WTC11 (cell line): ENCODE results near the gene ANO2. TPM values are rescaled to one million over a fixed set of nuclear protein-coding genes. Genes with fewer than 3 reads are reported as not detected.

ENCODE experiments used
- ATAC-seq: fragments of 200-7000 bp; cut with Tn5 transposase; 2 replicates; pipeline ENCODE4 v1.10.0; 2021; ENCODE audit warnings: mild to moderate bottlenecking, moderate library complexity
- CTCF ChIA-PET: fragments of 300-600 bp; sonication (Branson Sonifier 250); formaldehyde crosslinking; loops from one replicate; lab custom pipeline; 2021; ENCODE audit warnings: antibody characterized with exemption; lab: Charles Lee
- POLR2A ChIA-PET: fragments of 350-600 bp; sonication (Branson Sonifier 250); formaldehyde crosslinking; loops from one replicate; lab custom pipeline; 2021; ENCODE audit warnings: antibody characterized with exemption; lab: Charles Lee
- DNase-seq: peaks from one replicate; pipeline ENCODE4 v3.0.0; 2021; ENCODE audit warnings: low spot score
- H3K27ac Mint-ChIP-seq: 2 replicates; pipeline ENCODE4 v1.8.0; 2021; ENCODE audit warnings: mixed read lengths
- H3K27me3 Mint-ChIP-seq: 2 replicates; pipeline ENCODE4 v1.8.0; 2021; ENCODE audit warnings: low read depth, mild to moderate bottlenecking, moderate library complexity, mixed read lengths
- H3K36me3 Mint-ChIP-seq: 2 replicates; pipeline ENCODE4 v1.8.0; 2021; ENCODE audit warnings: mixed read lengths
- H3K4me1 Mint-ChIP-seq: 2 replicates; pipeline ENCODE4 v1.8.0; 2022; ENCODE audit warnings: mixed read lengths
- H3K4me3 Mint-ChIP-seq: 2 replicates; pipeline ENCODE4 v1.8.0; 2021; ENCODE audit warnings: mild to moderate bottlenecking, moderate library complexity, mixed read lengths
- H3K9me3 Mint-ChIP-seq: 2 replicates; pipeline ENCODE4 v1.8.0; 2021; ENCODE audit warnings: mixed read lengths
- CREM ChIP-seq: sonication (generic); formaldehyde crosslinking; IDR thresholded peaks from 2 replicates; pipeline ENCODE4 v1.8.1; 2022; ENCODE audit warnings: mild to moderate bottlenecking, missing genetic modification reagents, moderate library complexity
- ETV6 ChIP-seq: sonication (generic); formaldehyde crosslinking; IDR thresholded peaks from 2 replicates; pipeline ENCODE4 v1.8.1; 2022; ENCODE audit warnings: mild to moderate bottlenecking, missing genetic modification reagents
- FOXJ3 ChIP-seq: sonication (generic); formaldehyde crosslinking; IDR thresholded peaks from 2 replicates; pipeline ENCODE4 v1.9.0; 2021; ENCODE audit warnings: missing genetic modification reagents, mild to moderate bottlenecking, borderline replicate concordance
- FOXK1 ChIP-seq: sonication (generic); formaldehyde crosslinking; IDR thresholded peaks from 2 replicates; pipeline ENCODE4 v1.8.0; 2022; ENCODE audit warnings: mild to moderate bottlenecking, moderate library complexity, missing genetic modification reagents
- GABPB1 ChIP-seq: sonication (generic); formaldehyde crosslinking; IDR thresholded peaks from 2 replicates; pipeline ENCODE4 v1.8.1; 2023; ENCODE audit warnings: mild to moderate bottlenecking, missing genetic modification reagents
- GRHL2 ChIP-seq: fragments of 250-450 bp; sonication (Bioruptor Pico); IDR thresholded peaks from 2 replicates; pipeline ENCODE4 v1.8.0; 2022; ENCODE audit warnings: mild to moderate bottlenecking, moderate library complexity; ENCODE audit not compliant: insufficient replicate concordance, severe bottlenecking
- HMGA2 ChIP-seq: fragments of 250-450 bp; sonication (Bioruptor Pico); IDR thresholded peaks from 2 replicates; pipeline ENCODE4 v1.4.0; 2021; ENCODE audit warnings: mild to moderate bottlenecking, moderate library complexity
- IRF2 ChIP-seq: sonication (generic); formaldehyde crosslinking; IDR thresholded peaks from 2 replicates; pipeline ENCODE4 v1.8.0; 2022; ENCODE audit warnings: low read depth, missing genetic modification reagents, borderline replicate concordance
- JUN ChIP-seq: sonication (generic); formaldehyde crosslinking; IDR thresholded peaks from 2 replicates; pipeline ENCODE4 v1.8.0; 2023; ENCODE audit warnings: mild to moderate bottlenecking, missing genetic modification reagents
- MXD4 ChIP-seq: fragments of 250-450 bp; sonication (Bioruptor Pico); IDR thresholded peaks from 2 replicates; pipeline ENCODE4 v1.8.0; 2021; ENCODE audit warnings: mild to moderate bottlenecking, moderate library complexity, borderline replicate concordance
- MYBL2 ChIP-seq: sonication (generic); formaldehyde crosslinking; IDR thresholded peaks from 2 replicates; pipeline ENCODE4 v1.8.1; 2023; ENCODE audit warnings: mild to moderate bottlenecking, moderate library complexity, missing genetic modification reagents
- NFATC4 ChIP-seq: fragments of 250-450 bp; sonication (Bioruptor Pico); IDR thresholded peaks from 2 replicates; pipeline ENCODE4 v1.9.0; 2021; ENCODE audit warnings: mild to moderate bottlenecking
- NFE2L1 ChIP-seq: sonication (generic); formaldehyde crosslinking; IDR thresholded peaks from 2 replicates; pipeline ENCODE4 v1.8.1; 2023; ENCODE audit warnings: missing genetic modification reagents
- PRRX2 ChIP-seq: fragments of 250-450 bp; sonication (Bioruptor Pico); IDR thresholded peaks from 2 replicates; pipeline ENCODE4 v1.8.0; 2021; ENCODE audit warnings: mild to moderate bottlenecking
- RELA ChIP-seq: sonication (generic); formaldehyde crosslinking; IDR thresholded peaks from 2 replicates; pipeline ENCODE4 v1.8.1; 2022; ENCODE audit warnings: missing genetic modification reagents, mild to moderate bottlenecking, borderline replicate concordance
- TEAD4 ChIP-seq: sonication (generic); formaldehyde crosslinking; IDR thresholded peaks from 2 replicates; pipeline ENCODE4 v1.8.0; 2022; ENCODE audit warnings: mild to moderate bottlenecking, missing genetic modification reagents
- ZNF263 ChIP-seq: sonication (generic); formaldehyde crosslinking; IDR thresholded peaks from 2 replicates; pipeline ENCODE4 v1.8.1; 2022; ENCODE audit warnings: low read depth, mild to moderate bottlenecking, moderate library complexity, missing genetic modification reagents
- ZNF671 ChIP-seq: fragments of 250-450 bp; sonication (Bioruptor Pico); IDR thresholded peaks from 2 replicates; pipeline ENCODE4 v1.8.0; 2021; ENCODE audit warnings: mild to moderate bottlenecking
- total RNA-seq: library from RNA; stranded (reverse); gene quantifications from 3 replicates; pipeline ENCODE4 v1.2.3, GENCODE V29; 2021
- TF ChIP-seq, protein P1 (sequence below): fragments of 250-450 bp; sonication (Bioruptor Pico); IDR thresholded peaks from 2 replicates; pipeline ENCODE4 v1.8.0; 2021; ENCODE audit warnings: mild to moderate bottlenecking
- TF ChIP-seq, protein P2 (sequence below): sonication (generic); formaldehyde crosslinking; IDR thresholded peaks from 2 replicates; pipeline ENCODE4 v1.8.1; 2023; ENCODE audit warnings: mild to moderate bottlenecking, missing genetic modification reagents, moderate library complexity
- TF ChIP-seq, protein P3 (sequence below): sonication (generic); formaldehyde crosslinking; IDR thresholded peaks from 2 replicates; pipeline ENCODE4 v1.8.0; 2022; ENCODE audit warnings: mild to moderate bottlenecking, missing genetic modification reagents
- TF ChIP-seq, protein P4 (sequence below): sonication (generic); formaldehyde crosslinking; IDR thresholded peaks from 2 replicates; pipeline ENCODE4 v1.8.0; 2023; ENCODE audit warnings: mild to moderate bottlenecking, missing genetic modification reagents
- TF ChIP-seq, protein P5 (sequence below): fragments of 250-450 bp; sonication (Bioruptor Pico); conservative IDR thresholded peaks from 2 replicates; pipeline ENCODE4 v1.9.0; 2021; ENCODE audit warnings: mild to moderate bottlenecking

ANO2 gene
- total RNA-seq, 1 experiment from 2014 or later: 2.8 TPM

DNA sequence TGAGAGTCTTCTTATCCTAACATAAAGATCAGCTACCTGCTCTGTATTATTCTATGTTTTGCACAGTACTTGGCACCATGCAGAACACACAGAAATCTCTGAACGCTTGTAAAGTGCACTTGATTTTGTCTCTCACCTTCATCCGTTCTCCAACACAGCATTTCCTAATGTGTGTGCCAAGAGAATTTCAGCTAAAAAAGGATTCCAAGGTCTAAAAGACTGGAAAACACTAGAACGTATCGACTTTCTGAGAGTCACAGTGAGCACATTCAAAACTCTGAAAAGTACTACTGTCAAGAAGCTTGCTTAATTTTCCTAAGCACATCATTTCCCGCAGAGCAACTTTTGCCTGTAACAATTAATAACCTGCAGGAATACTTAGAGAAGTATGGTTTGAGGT is 211.1 kb downstream of the ANO2 start (continued):
- TF ChIP-seq, protein P1, sequence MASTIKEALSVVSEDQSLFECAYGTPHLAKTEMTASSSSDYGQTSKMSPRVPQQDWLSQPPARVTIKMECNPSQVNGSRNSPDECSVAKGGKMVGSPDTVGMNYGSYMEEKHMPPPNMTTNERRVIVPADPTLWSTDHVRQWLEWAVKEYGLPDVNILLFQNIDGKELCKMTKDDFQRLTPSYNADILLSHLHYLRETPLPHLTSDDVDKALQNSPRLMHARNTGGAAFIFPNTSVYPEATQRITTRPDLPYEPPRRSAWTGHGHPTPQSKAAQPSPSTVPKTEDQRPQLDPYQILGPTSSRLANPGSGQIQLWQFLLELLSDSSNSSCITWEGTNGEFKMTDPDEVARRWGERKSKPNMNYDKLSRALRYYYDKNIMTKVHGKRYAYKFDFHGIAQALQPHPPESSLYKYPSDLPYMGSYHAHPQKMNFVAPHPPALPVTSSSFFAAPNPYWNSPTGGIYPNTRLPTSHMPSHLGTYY (CRISPR knock-in tag): no peak
- TF ChIP-seq, protein P2, sequence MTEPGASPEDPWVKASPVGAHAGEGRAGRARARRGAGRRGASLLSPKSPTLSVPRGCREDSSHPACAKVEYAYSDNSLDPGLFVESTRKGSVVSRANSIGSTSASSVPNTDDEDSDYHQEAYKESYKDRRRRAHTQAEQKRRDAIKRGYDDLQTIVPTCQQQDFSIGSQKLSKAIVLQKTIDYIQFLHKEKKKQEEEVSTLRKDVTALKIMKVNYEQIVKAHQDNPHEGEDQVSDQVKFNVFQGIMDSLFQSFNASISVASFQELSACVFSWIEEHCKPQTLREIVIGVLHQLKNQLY (CRISPR knock-in tag): no peak
- TF ChIP-seq HMGA2 (CRISPR knock-in tag): no peak
- no peak for TF ChIP-seq NFATC4
- no peak for TF ChIP-seq ETV6 (CRISPR knock-in tag)
- TF ChIP-seq GRHL2 (CRISPR knock-in tag): no peak
- TF ChIP-seq IRF2 (CRISPR knock-in tag): no peak
- no peak for TF ChIP-seq TEAD4 (CRISPR knock-in tag)
- TF ChIP-seq, protein P3, sequence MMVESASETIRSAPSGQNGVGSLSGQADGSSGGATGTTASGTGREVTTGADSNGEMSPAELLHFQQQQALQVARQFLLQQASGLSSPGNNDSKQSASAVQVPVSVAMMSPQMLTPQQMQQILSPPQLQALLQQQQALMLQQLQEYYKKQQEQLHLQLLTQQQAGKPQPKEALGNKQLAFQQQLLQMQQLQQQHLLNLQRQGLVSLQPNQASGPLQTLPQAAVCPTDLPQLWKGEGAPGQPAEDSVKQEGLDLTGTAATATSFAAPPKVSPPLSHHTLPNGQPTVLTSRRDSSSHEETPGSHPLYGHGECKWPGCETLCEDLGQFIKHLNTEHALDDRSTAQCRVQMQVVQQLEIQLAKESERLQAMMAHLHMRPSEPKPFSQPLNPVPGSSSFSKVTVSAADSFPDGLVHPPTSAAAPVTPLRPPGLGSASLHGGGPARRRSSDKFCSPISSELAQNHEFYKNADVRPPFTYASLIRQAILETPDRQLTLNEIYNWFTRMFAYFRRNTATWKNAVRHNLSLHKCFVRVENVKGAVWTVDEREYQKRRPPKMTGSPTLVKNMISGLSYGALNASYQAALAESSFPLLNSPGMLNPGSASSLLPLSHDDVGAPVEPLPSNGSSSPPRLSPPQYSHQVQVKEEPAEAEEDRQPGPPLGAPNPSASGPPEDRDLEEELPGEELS (CRISPR knock-in tag): no peak
- no peak for TF ChIP-seq NFE2L1
- no peak for TF ChIP-seq FOXK1 (CRISPR knock-in tag)

DNA sequence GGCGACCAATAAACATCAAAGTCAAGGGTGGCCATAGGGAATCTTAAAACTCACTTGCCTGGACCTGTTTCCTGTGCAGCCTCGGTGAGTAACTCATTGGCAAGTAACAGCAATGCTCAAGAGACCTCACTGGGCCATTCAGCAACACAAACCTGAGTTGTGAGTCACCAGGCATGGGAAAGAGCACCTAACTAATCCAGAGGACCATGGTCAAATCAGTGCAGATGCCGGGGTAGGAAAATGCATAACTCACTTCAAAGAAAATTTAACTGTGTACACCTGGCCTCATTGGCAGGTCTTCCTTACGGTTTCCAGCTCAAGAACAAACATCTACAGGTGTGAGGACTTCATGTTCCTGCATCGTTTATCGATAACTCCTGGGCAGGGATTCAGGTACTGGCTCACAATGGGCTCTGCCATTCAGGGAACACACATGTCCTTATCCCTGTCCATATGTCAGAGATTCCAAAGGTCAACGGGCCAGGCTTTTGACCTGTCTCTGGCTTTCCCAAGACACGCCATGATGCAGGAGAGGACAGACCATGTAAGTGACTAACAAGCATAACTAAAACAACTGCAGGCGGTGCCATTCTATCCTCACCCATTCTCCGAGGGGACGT is 211.8 kb downstream of the ANO2 start:
- ATAC-seq (no peak), DNase-seq (no peak)
- Mint-ChIP-seq H3K4me1 (no peaks in the 10 kb centered on the region), H3K9me3 (no peaks in the 10 kb centered on the region; the same call in 1 of the 2 replicates), H3K4me3 (no peak overlapping the region), H3K27me3 (no peaks in the 10 kb centered on the region), H3K27ac (no peak overlapping the region), H3K36me3 (no peaks in the 10 kb centered on the region)
- ChIA-PET CTCF (interaction anchor here (0.6 kb wide), 1 partner anchor 883 kb away, joined by 5 read pairs; no protein-coding TSS in a partner anchor), POLR2A (no interaction called here)
- TF ChIP-seq, protein P1 (CRISPR knock-in tag): no peak
- TF ChIP-seq, protein P2 (CRISPR knock-in tag): no peak
- no peak for TF ChIP-seq JUN
- no peak for TF ChIP-seq CREM (CRISPR knock-in tag)
- no peak for TF ChIP-seq ZNF671 (CRISPR knock-in tag)
- no peak for TF ChIP-seq GABPB1

DNA sequence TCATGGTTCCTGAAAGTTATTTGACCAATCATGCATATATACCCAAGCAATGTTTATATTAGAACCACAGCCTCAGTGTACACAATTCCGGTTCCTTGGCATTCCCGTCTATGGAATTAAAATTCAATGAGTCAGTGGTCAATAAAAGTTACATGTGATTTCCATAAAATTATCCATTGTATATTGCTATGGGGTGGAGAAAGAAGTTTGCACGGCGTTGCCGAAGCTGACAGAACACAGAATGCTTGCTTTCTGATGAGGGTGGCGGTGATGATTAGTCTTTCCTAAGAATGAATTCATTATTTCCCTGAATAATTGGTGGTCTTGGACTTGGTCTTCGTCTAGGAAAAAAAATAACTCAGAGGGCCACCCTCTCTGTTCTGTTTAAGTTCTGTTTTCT is 214.1 kb downstream of the ANO2 start:
- no peaks in the 10 kb centered on the region for H3K4me1 Mint-ChIP-seq
- ATAC-seq: no peak
- no peaks in the 10 kb centered on the region; the same call in 1 of the 2 replicates for H3K9me3 Mint-ChIP-seq
- DNase-seq: no peak
- H3K27me3 Mint-ChIP-seq: no peaks in the 10 kb centered on the region
- ChIA-PET POLR2A (no interaction called here), CTCF (interaction anchor here (1.5 kb wide), 1 partner anchor 14 kb away, joined by 7 read pairs; no protein-coding TSS in a partner anchor)
- H3K36me3 Mint-ChIP-seq: no peaks in the 10 kb centered on the region
- H3K4me3 Mint-ChIP-seq: no peak overlapping the region
- no peak overlapping the region for H3K27ac Mint-ChIP-seq
- TF ChIP-seq PRRX2 (CRISPR knock-in tag) (no peak), ETV6 (CRISPR knock-in tag) (no peak), FOXJ3 (CRISPR knock-in tag) (no peak), RELA (CRISPR knock-in tag) (no peak), ZNF263 (CRISPR knock-in tag) (no peak), MYBL2 (no peak), MXD4 (CRISPR knock-in tag) (no peak)
- TF ChIP-seq, protein P4, sequence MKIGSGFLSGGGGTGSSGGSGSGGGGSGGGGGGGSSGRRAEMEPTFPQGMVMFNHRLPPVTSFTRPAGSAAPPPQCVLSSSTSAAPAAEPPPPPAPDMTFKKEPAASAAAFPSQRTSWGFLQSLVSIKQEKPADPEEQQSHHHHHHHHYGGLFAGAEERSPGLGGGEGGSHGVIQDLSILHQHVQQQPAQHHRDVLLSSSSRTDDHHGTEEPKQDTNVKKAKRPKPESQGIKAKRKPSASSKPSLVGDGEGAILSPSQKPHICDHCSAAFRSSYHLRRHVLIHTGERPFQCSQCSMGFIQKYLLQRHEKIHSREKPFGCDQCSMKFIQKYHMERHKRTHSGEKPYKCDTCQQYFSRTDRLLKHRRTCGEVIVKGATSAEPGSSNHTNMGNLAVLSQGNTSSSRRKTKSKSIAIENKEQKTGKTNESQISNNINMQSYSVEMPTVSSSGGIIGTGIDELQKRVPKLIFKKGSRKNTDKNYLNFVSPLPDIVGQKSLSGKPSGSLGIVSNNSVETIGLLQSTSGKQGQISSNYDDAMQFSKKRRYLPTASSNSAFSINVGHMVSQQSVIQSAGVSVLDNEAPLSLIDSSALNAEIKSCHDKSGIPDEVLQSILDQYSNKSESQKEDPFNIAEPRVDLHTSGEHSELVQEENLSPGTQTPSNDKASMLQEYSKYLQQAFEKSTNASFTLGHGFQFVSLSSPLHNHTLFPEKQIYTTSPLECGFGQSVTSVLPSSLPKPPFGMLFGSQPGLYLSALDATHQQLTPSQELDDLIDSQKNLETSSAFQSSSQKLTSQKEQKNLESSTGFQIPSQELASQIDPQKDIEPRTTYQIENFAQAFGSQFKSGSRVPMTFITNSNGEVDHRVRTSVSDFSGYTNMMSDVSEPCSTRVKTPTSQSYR (CRISPR knock-in tag): no peak
- TF ChIP-seq, protein P5, sequence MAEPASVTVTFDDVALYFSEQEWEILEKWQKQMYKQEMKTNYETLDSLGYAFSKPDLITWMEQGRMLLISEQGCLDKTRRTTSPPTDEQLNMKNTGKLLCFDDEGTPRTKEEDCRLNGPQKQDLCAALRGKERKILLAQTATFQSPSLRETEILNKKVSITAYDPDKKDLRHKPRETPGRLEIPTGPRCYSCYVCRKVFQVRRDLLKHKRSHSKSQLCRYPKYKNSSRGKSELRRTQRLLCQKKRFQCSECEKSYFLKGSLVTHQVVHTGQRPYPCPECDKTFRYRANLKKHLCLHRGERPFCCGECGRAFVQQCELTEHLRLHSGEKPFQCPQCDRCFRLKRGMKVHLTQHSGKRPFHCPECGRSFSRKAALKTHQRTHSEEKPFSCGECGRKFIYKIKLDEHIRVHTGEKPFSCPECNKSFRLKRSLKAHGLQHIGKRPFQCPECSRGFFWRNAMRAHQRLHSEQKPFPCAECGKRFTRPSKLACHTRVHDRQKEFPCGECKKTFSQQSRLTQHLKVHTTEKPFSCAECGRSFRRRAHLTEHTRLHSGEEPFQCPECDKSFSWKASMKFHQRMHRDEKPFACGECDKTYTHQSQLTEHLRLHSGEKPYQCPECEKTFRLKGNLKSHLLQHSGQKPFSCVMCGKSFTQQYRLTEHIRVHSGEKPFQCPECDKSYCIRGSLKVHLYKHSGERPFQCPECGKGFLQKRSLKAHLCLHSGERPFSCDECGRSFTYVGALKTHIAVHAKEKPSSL (CRISPR knock-in tag): no peak
